Loucy (cell line): ENCODE results near the gene CLDN25.

Experiments used
- EZH2phosphoT487 ChIP-seq: fragments of 200-600 bp; IDR thresholded peaks from 2 replicates; pipeline ENCODE4 v1.6.1; 2018; ENCODE audit warnings: antibody characterized with exemption, mild to moderate bottlenecking, moderate library complexity, borderline replicate concordance
- TF ChIP-seq, protein P1 (sequence below): fragments of 200-600 bp; sonication (generic); conservative IDR thresholded peaks from 2 replicates; pipeline ENCODE4 v1.5.1; 2014; ENCODE audit warnings: mild to moderate bottlenecking, antibody characterized with exemption, low read length

GRCh38 chr11:113817626-113818025 lies 38.0 kb downstream of the CLDN25 start:
- TF ChIP-seq, protein P1, sequence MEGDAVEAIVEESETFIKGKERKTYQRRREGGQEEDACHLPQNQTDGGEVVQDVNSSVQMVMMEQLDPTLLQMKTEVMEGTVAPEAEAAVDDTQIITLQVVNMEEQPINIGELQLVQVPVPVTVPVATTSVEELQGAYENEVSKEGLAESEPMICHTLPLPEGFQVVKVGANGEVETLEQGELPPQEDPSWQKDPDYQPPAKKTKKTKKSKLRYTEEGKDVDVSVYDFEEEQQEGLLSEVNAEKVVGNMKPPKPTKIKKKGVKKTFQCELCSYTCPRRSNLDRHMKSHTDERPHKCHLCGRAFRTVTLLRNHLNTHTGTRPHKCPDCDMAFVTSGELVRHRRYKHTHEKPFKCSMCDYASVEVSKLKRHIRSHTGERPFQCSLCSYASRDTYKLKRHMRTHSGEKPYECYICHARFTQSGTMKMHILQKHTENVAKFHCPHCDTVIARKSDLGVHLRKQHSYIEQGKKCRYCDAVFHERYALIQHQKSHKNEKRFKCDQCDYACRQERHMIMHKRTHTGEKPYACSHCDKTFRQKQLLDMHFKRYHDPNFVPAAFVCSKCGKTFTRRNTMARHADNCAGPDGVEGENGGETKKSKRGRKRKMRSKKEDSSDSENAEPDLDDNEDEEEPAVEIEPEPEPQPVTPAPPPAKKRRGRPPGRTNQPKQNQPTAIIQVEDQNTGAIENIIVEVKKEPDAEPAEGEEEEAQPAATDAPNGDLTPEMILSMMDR: no peak
- TF ChIP-seq EZH2phosphoT487: no peak
